Measurements from ENCODE around the gene NKD2.

Gene NKD2

GRCh38 chr5:1004461-1005248, 3.9 kb upstream of the NKD2 start:
- peaks cover 3% of the 10 kb centered on the region; the same call in 1 of the 2 replicates for H3K4me1 ChIP-seq (ENCODE audit: control insufficient read depth, low read length)
- H3K27me3 ChIP-seq (ENCODE audit: control insufficient read depth, low read length): peaks cover 13% of the 10 kb centered on the region
- no peaks in the 10 kb centered on the region for H3F3A ChIP-seq (ENCODE audit: control insufficient read depth, insufficient read depth)
- H3K36me3 ChIP-seq (ENCODE audit: control insufficient read depth, low read length): no peaks in the 10 kb centered on the region
- no peaks in the 10 kb centered on the region for H4K20me1 ChIP-seq (ENCODE audit: control insufficient read depth, insufficient read depth, low read depth, low read length)
- H3K4me3 ChIP-seq (ENCODE audit: low read length): no peak overlapping the region
- H3K4me2 ChIP-seq (ENCODE audit: low read length): peak overlapping the region; percentile 11; the same call in 1 of the 2 replicates
- H3K9me3 ChIP-seq (ENCODE audit: control insufficient read depth, insufficient read depth, low read length): no peaks in the 10 kb centered on the region
- TF ChIP-seq CTCF (IDR thresholded peaks at IDR 0.05; ENCODE audit: low read depth, low read length, poor library complexity, severe bottlenecking) (no peak), EZH2phosphoT487 (IDR thresholded peaks at IDR 0.05; ENCODE audit: borderline replicate concordance, low read length) (no peak)
- no peak overlapping the region for H3K27ac ChIP-seq (ENCODE audit: low read depth, low read length)
- no peaks in the 10 kb centered on the region for H3K79me2 ChIP-seq (ENCODE audit: control insufficient read depth, low read length)
- no peaks in the 10 kb centered on the region for H3K9me2 ChIP-seq (replicated peaks; ENCODE audit: control insufficient read depth, low read length)

- no peak overlapping the region for H3K4me2 ChIP-seq (ENCODE audit: low read length)
Observed at GRCh38 chr5:1005249-1005851, 3.3 kb upstream of the NKD2 start.

GRCh38 chr5:1005904-1006655, 2.5 kb upstream of the NKD2 start:
- H4K20me1 ChIP-seq (ENCODE audit: control insufficient read depth, insufficient read depth, low read depth, low read length): no peaks in the 10 kb centered on the region
- H3K79me2 ChIP-seq (ENCODE audit: control insufficient read depth, low read length): no peaks in the 10 kb centered on the region
- H3K4me1 ChIP-seq (ENCODE audit: control insufficient read depth, low read length): peaks cover 3% of the 10 kb centered on the region; the same call in 1 of the 2 replicates
- H3K9me2 ChIP-seq (replicated peaks; ENCODE audit: control insufficient read depth, low read length): no peaks in the 10 kb centered on the region
- no peak overlapping the region for H3K4me3 ChIP-seq (ENCODE audit: low read length)
- no peaks in the 10 kb centered on the region for H3K9me3 ChIP-seq (ENCODE audit: control insufficient read depth, insufficient read depth, low read length)
- peaks cover 2% of the 10 kb centered on the region; the same call in 1 of the 2 replicates for H3F3A ChIP-seq (ENCODE audit: control insufficient read depth, insufficient read depth)
- H3K36me3 ChIP-seq (ENCODE audit: control insufficient read depth, low read length): no peaks in the 10 kb centered on the region
- H3K4me2 ChIP-seq (ENCODE audit: low read length): no peak overlapping the region
- no peak overlapping the region for H3K27ac ChIP-seq (ENCODE audit: low read depth, low read length)
- TF ChIP-seq CTCF (IDR thresholded peaks at IDR 0.05; ENCODE audit: low read depth, low read length, poor library complexity, severe bottlenecking) (no peak), EZH2phosphoT487 (IDR thresholded peaks at IDR 0.05; ENCODE audit: borderline replicate concordance, low read length) (no peak)
- H3K27me3 ChIP-seq (ENCODE audit: control insufficient read depth, low read length): peaks cover 13% of the 10 kb centered on the region

More at GRCh38 chr5:1005249-1005851, 3.3 kb upstream of the NKD2 start:
- Histone ChIP-seq H3K9me3 (ENCODE audit: control insufficient read depth, insufficient read depth, low read length) (no peaks in the 10 kb centered on the region), H3K4me3 (ENCODE audit: low read length) (no peak overlapping the region), H3K4me1 (ENCODE audit: control insufficient read depth, low read length) (peaks cover 3% of the 10 kb centered on the region; the same call in 1 of the 2 replicates), H3K9me2 (replicated peaks; ENCODE audit: control insufficient read depth, low read length) (no peaks in the 10 kb centered on the region), H3K36me3 (ENCODE audit: control insufficient read depth, low read length) (no peaks in the 10 kb centered on the region), H3K27ac (ENCODE audit: low read depth, low read length) (no peak overlapping the region), H3K79me2 (ENCODE audit: control insufficient read depth, low read length) (no peaks in the 10 kb centered on the region), H3F3A (ENCODE audit: control insufficient read depth, insufficient read depth) (peaks cover 2% of the 10 kb centered on the region; the same call in 1 of the 2 replicates), H4K20me1 (ENCODE audit: control insufficient read depth, insufficient read depth, low read depth, low read length) (no peaks in the 10 kb centered on the region), H3K27me3 (ENCODE audit: control insufficient read depth, low read length) (peaks cover 13% of the 10 kb centered on the region)
- TF ChIP-seq CTCF (IDR thresholded peaks at IDR 0.05; ENCODE audit: low read depth, low read length, poor library complexity, severe bottlenecking) (no peak), EZH2phosphoT487 (IDR thresholded peaks at IDR 0.05; ENCODE audit: borderline replicate concordance, low read length) (no peak)

Measured in DOHH2 (cell line).